Gastrocnemius medialis (tissue), 4 donors: ENCODE measurements around the gene TMEM108. TPM values are rescaled to one million over a fixed set of nuclear protein-coding genes. Genes with fewer than 3 reads are reported as not detected.
A peak's percentile ranks its signal among the peaks of the same experiment; 100 is the strongest.

ENCODE experiments used
- ATAC-seq, 2 donors: fragments of 150-250 bp; one replicate each; pipeline ENCODE4 v1.9.1; 2016
- DNase-seq, 2 donors: peaks; one replicate each; pipeline ENCODE4 v3.0.0-alpha.2; 2019
- H3K27ac ChIP-seq, 4 donors: fragments of 200-600 bp; sonication (generic); 1 replicate in 1 of 4; 2 replicates in 3 of 4; pipeline ENCODE4 v1.5.1; 2016 to 2018; ENCODE audit warnings: mild to moderate bottlenecking in 2 of 4, moderate library complexity in 1 of 4
- H3K27me3 ChIP-seq, 3 donors: fragments of 200-600 bp; sonication (generic) in 2 of 3; 1 replicate in 1 of 3; 2 replicates in 2 of 3; pipeline versions ENCODE4 v1.5.1 to v1.6.0; 2016 to 2019; ENCODE audit warnings: mild to moderate bottlenecking in 1 of 3, moderate library complexity in 1 of 3
- H3K36me3 ChIP-seq, 2 donors: fragments of 200-600 bp; sonication (generic) in 1 of 2; one replicate each; pipeline ENCODE4 v1.5.1; 2017 to 2018
- H3K4me1 ChIP-seq, 2 donors: fragments of 200-600 bp; sonication (generic) in 1 of 2; one replicate each; pipeline ENCODE4 v1.5.1; 2016 to 2017; ENCODE audit warnings: mild to moderate bottlenecking in 2 of 2
- H3K4me3 ChIP-seq, 4 donors: fragments of 200-600 bp; sonication (generic) in 3 of 4; 1 replicate in 1 of 4; 2 replicates in 3 of 4; pipeline ENCODE4 v1.5.1; 2016 to 2019; ENCODE audit warnings: mild to moderate bottlenecking in 2 of 4
- H3K9me3 ChIP-seq, 3 donors: fragments of 200-600 bp; sonication (generic) in 2 of 3; 1 replicate in 1 of 3; 2 replicates in 2 of 3; pipeline ENCODE4 v1.5.1; 2016 to 2019
- POLR2A ChIP-seq, 2 donors: fragments of 450-650 bp; IDR thresholded peaks; one replicate each; pipeline ENCODE4 v1.6.1; 2017; ENCODE audit warnings: antibody characterized with exemption in 2 of 2, mild to moderate bottlenecking in 2 of 2, moderate library complexity in 2 of 2
- in situ Hi-C, 4 donors: fragments of 200-750 bp; cut with MboI; loops; one replicate each; pipeline versions ENCODE4 v1.15.0 to v1.8.0; 2017; ENCODE audit warnings: low sequenced_read_pairs in 4 of 4
- intact Hi-C: fragments of 100-400 bp; cut with DNase I; formaldehyde crosslinking; loops from one replicate; pipeline ENCODE4 v1.15.1; 2023; ENCODE audit warnings: low total_unique reads
- total RNA-seq, 4 donors: library from RNA; depleted of rRNA; stranded (reverse); fragments of >200 nt; gene quantifications; one replicate each; pipeline versions ENCODE4 v1.1.0 to v1.2.3, GENCODE V29; 2016
- TF ChIP-seq, protein P1 (sequence below), 5 experiments: fragments of 450-650 bp in 3 of 5; fragments of 200-600 bp in 2 of 5; sonication (generic) in 2 of 5; IDR thresholded peaks in 4 of 5; conservative IDR thresholded peaks in 1 of 5; 1 replicate in 4 of 5; 2 replicates in 1 of 5; pipeline ENCODE4 v1.5.1; 2016 to 2019; ENCODE audit warnings: antibody characterized with exemption in 5 of 5, mild to moderate bottlenecking in 3 of 5, moderate library complexity in 3 of 5

TMEM108 gene
- total RNA-seq, 4 donors from 2014 or later = 1.1 to 3.7 (median 2.4) TPM

DNA sequence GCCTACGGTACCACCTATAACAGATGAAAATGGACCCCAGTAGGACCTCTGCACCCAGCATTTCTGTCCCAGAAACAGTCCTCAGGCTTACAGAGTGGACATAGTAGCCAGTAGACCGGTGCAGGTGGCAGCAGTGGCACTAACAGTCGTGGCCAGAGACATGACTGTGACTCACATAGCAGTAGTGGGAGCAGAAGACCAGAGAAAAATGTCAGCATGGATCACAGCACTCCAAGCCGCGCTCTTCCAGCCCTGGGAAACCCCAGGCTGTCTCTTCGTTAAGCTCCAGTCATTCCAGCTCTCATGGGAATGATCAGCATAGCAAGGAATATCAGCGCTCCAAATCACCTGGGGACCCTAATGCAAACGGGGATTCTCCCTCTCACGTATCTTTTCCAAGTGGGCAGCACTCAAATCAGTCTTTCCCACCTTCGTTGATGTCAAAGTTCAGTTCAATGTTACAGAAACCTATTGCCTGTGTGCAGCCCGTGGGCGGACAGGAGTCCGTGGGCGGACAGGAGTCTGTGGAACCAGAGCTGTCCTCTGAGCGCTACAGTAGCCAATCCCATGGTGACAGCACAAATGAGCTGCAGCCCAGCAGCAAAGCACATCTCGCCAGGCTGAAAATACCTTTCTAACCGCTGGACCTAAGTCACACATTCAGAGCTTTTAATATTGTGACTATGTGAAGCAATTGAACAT is 372.2 kb downstream of the TMEM108 start:
- Histone ChIP-seq H3K4me1 (peaks cover 3% of the 10 kb centered on the region in 2 donors), H3K4me3 (no peak overlapping the region), H3K27ac (no peak overlapping the region), H3K9me3 (no peaks in the 10 kb centered on the region), H3K27me3 (peaks cover 0 to 2% (median 0%) of the 10 kb centered on the region in 3 donors), H3K36me3 (no peaks in the 10 kb centered on the region)
- intact Hi-C loops = no loop called here
- no peak for ATAC-seq
- DNase-seq = no peak
- in situ Hi-C loops = no loop called here
- TF ChIP-seq, protein P1, sequence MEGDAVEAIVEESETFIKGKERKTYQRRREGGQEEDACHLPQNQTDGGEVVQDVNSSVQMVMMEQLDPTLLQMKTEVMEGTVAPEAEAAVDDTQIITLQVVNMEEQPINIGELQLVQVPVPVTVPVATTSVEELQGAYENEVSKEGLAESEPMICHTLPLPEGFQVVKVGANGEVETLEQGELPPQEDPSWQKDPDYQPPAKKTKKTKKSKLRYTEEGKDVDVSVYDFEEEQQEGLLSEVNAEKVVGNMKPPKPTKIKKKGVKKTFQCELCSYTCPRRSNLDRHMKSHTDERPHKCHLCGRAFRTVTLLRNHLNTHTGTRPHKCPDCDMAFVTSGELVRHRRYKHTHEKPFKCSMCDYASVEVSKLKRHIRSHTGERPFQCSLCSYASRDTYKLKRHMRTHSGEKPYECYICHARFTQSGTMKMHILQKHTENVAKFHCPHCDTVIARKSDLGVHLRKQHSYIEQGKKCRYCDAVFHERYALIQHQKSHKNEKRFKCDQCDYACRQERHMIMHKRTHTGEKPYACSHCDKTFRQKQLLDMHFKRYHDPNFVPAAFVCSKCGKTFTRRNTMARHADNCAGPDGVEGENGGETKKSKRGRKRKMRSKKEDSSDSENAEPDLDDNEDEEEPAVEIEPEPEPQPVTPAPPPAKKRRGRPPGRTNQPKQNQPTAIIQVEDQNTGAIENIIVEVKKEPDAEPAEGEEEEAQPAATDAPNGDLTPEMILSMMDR (IDR thresholded peaks at IDR 0.05 in 4 of 5, conservative IDR thresholded peaks at IDR 0.05 in 1 of 5) = no peak
- TF ChIP-seq POLR2A (IDR thresholded peaks at IDR 0.05) = no peak

DNA sequence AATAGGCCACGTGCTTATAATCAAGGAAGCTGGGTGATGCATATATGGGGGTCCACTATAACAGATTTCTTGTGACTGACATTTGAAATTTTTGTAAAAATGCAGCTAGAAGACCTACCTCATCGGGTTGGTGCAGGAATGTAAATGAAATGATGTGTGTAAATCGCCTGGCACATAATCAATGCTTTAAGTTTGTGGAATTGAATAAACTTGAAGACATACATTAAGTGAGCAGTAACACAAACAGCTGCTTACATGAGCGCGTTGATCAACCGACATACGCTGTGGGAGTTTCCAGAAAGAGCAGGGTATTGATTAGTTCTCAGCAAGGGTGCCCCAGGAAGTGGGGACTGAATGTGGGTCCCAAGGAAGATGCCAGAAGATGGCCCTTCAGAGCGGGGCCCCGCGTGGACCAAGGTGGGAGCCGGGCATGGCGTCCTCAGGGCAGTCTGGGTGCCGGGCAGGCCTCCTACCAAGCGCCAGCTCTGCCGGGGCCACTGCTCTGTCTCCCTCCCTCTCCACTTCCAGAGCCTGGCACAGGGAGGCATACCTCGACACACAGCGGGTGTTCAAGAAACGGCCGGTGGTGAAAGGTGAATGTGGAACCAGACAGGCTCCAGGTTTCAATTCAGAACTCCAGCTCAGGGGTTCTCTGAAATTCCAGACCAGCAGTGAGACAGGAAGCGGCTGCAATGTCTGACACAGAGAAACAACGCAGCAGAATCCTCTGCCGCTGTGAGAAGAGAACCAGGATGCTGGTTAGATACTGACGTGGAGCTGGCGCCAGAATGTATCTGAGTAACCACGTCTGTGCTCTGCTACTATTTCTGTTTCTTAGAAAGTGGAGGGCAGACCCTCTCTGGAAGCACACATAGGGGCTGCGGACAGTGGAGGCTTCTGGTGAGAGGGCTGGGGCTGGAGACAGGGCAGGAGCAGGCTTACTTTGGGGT is 374.3 kb downstream of the TMEM108 start:
- intact Hi-C loops = no loop called here
- Histone ChIP-seq H3K4me3 (peak overlapping the region in 2 of 4 donors; percentile 24 to 32), H3K27me3 (no peaks in the 10 kb centered on the region), H3K36me3 (no peaks in the 10 kb centered on the region), H3K4me1 (peaks cover 3% of the 10 kb centered on the region in 2 donors), H3K9me3 (no peaks in the 10 kb centered on the region), H3K27ac (no peak overlapping the region)
- in situ Hi-C loops = no loop called here
- DNase-seq (no peak), ATAC-seq (peak in 1 of 2 donors; percentile 14)
- TF ChIP-seq POLR2A (IDR thresholded peaks at IDR 0.05) = no peak
- TF ChIP-seq, protein P1 (IDR thresholded peaks at IDR 0.05 in 4 of 5, conservative IDR thresholded peaks at IDR 0.05 in 1 of 5) = no peak

DNA sequence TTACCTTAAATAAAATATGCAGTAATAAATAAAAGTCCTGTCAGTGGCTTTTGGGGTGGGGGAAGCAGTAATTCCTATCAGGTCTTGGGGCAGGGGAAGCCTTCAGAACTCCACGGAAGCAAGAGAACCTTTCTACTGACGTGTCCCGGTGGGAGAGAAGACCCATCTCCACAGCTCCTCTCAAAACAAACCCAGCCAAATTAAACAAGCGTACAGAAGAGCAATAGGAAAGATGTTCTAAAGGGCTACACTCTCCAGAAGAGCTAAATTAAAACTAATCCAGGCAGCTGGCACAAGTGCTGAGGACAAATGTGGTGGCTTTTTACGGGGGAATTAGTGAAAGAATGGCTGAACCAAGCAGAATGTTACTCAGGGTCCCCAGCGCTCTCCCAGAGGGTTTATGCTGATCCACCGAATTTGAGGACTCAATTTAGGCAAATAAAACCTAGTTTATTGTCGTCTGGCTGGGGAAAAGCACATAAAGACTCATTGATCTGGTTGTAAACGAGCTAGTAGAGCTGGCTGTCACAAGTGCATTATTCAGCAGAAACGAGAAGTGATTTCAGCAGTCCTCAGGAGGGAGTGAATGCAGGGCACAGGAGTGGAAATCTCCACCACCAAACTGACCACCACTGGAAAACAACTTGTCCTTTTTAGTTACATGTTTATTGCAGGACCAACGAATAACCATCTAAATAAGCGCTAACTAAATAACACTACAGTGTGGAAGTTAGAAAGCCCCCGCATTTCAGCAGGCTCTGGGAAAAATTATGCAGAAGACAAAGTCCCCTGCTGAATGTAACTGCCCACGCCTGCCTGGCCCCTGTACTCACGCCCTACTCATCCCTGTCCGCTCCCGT is 375.2 kb downstream of the TMEM108 start:
- H3K27ac ChIP-seq = no peak overlapping the region
- no peak for TF ChIP-seq POLR2A (IDR thresholded peaks at IDR 0.05)
- TF ChIP-seq, protein P1 (IDR thresholded peaks at IDR 0.05 in 4 of 5, conservative IDR thresholded peaks at IDR 0.05 in 1 of 5) = no peak

DNA sequence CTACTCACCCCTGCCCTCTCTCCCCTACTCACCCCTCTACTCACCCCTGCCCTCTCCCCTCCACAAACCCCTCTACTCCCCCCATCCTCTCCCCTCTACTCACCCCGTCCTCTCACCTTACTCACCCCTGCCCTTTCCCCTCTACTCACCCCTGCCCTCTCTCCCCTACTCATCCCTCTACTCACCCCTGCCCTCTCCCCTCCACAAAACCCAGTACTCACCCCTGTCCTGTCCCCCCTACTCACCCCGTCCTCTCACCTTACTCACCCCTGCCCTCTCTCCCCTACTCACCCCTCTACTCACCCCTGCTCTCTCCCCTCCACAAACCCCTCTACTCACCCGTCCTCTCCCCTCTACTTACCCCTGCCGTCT is 375.8 kb downstream of the TMEM108 start:
- no peak for ATAC-seq
- H3K27ac ChIP-seq = no peak overlapping the region
- H3K4me1 ChIP-seq = peaks cover 3% of the 10 kb centered on the region in 2 donors
- no peak overlapping the region for H3K4me3 ChIP-seq
- no peaks in the 10 kb centered on the region for H3K27me3 ChIP-seq
- no peaks in the 10 kb centered on the region for H3K36me3 ChIP-seq
- intact Hi-C loops = no loop called here
- DNase-seq = no peak
- in situ Hi-C loops = no loop called here
- no peak for TF ChIP-seq POLR2A (IDR thresholded peaks at IDR 0.05)
- TF ChIP-seq, protein P1 (IDR thresholded peaks at IDR 0.05 in 4 of 5, conservative IDR thresholded peaks at IDR 0.05 in 1 of 5) = no peak
- H3K9me3 ChIP-seq = no peaks in the 10 kb centered on the region

More for the DNA sequence above, 375.2 kb downstream of the TMEM108 start:
- Histone ChIP-seq H3K4me1 (peaks cover 3% of the 10 kb centered on the region in 2 donors), H3K27me3 (no peaks in the 10 kb centered on the region), H3K4me3 (peak overlapping the region in 3 of 4 donors; percentile 22 to 32 (median 24)), H3K9me3 (no peaks in the 10 kb centered on the region), H3K36me3 (no peaks in the 10 kb centered on the region)
- ATAC-seq (peak; percentile 65), DNase-seq (no peak)
- intact Hi-C loops (no loop called here), in situ Hi-C loops (no loop called here)
